K562 (cell line): ENCODE measurements around the gene DPYSL3. TPM values are rescaled to one million over a fixed set of nuclear protein-coding genes. Genes with fewer than 3 reads are reported as not detected.

Experiments used
- ATAC-seq: fragments of 200-7000 bp; cut with Tn5 transposase; 3 replicates; pipeline ENCODE4 v1.9.1; 2020; ENCODE audit warnings: moderate library complexity
- BruUV-seq: library from RNA; stranded (reverse); fragments of 400-500 nt; replicated peaks from 2 replicates; lab custom pipeline; 2021; lab: Mats Ljungman, UMichigan
- CTCF ChIA-PET: fragments of 300-600 bp; formaldehyde crosslinking; extraction: SDS; loops from one replicate; lab custom pipeline; 2021; ENCODE audit warnings: low intra/inter-chr PET ratio; lab: Yijun Ruan, JAX
- POLR2A ChIA-PET: fragments of 300-600, 350-650 bp; sonication (Branson Sonifier 250); formaldehyde crosslinking; extraction: SDS; loops from one replicate; lab custom pipeline; 2021; ENCODE audit warnings: antibody characterized with exemption, inconsistent platforms; lab: Yijun Ruan, JAX
- DNase-seq, 4 experiments: peaks; one replicate each; pipeline versions ENCODE4 v3.0.0 to v3.0.0-alpha.2; 2011 to 2018; ENCODE audit warnings: low spot score in 3 of 4, mixed read lengths in 3 of 4; ENCODE audit errors: extremely low read depth in 1 of 4
- FAIRE-seq: peaks from 2 replicates; lab custom pipeline; 2011; peaks lifted over from hg19 to GRCh38; lab: Jason Lieb, UNC
- H2AFZ ChIP-seq: 2 replicates; pipeline ENCODE4 v1.6.0; 2011; ENCODE audit warnings: low read depth, low read length, control low read depth, inconsistent platforms
- H3K27ac ChIP-seq: fragments of 200-600 bp; 3 replicates; pipeline ENCODE4 v1.8.0; 2011; ENCODE audit warnings: low read depth, mild to moderate bottlenecking, control low read depth, inconsistent platforms, low read length, moderate library complexity, mixed read lengths; ENCODE audit errors: extremely low read depth
- H3K27me3 ChIP-seq, 2 experiments: fragments of 300-600 bp in 1 of 2; 2 replicates in 1 of 2; 3 replicates in 1 of 2; pipeline versions ENCODE4 v1.6.0 to v1.8.0; 2011; ENCODE audit warnings: inconsistent platforms in 2 of 2, low read length in 2 of 2, mild to moderate bottlenecking in 1 of 2, mixed read lengths in 1 of 2, moderate library complexity in 1 of 2; ENCODE audit not compliant: control insufficient read depth in 2 of 2, insufficient read depth in 2 of 2
- H3K36me3 ChIP-seq: fragments of 300-600 bp; 3 replicates; pipeline ENCODE4 v1.8.0; 2011; ENCODE audit warnings: mild to moderate bottlenecking, low read length, inconsistent platforms; ENCODE audit not compliant: control insufficient read depth, insufficient read depth
- H3K4me1 ChIP-seq, 2 experiments: fragments of 200-600 bp in 1 of 2; replicated peaks in 1 of 2; 2 replicates in 1 of 2; 3 replicates in 1 of 2; pipeline versions ENCODE4 v1.5.1 to v1.8.0; 2011; ENCODE audit warnings: inconsistent platforms in 2 of 2, low read length in 2 of 2, mild to moderate bottlenecking in 1 of 2, mixed read lengths in 1 of 2, moderate library complexity in 1 of 2; ENCODE audit not compliant: control insufficient read depth in 2 of 2, insufficient read depth in 2 of 2
- H3K4me2 ChIP-seq: 2 replicates; pipeline ENCODE4 v1.6.1; 2011; ENCODE audit warnings: low read length, control low read depth, inconsistent platforms, mixed read lengths; ENCODE audit not compliant: insufficient read depth
- H3K4me3 ChIP-seq: fragments of 200-600 bp; sonication (generic), shearing (Covaris generic); 2 replicates; pipeline ENCODE4 v1.5.1; 2016; ENCODE audit warnings: control low read depth, inconsistent platforms
- H3K79me2 ChIP-seq: fragments of 200-600 bp; 3 replicates; pipeline ENCODE4 v1.8.0; 2011; ENCODE audit warnings: low read length, inconsistent platforms; ENCODE audit not compliant: control insufficient read depth, insufficient read depth
- H3K9ac ChIP-seq, 2 experiments: 2 replicates each; pipeline versions ENCODE4 v1.6.0 to v1.6.1; 2011; ENCODE audit warnings: low read depth in 2 of 2, low read length in 2 of 2, control low read depth in 1 of 2, inconsistent platforms in 1 of 2, mild to moderate bottlenecking in 1 of 2, mixed read lengths in 1 of 2; ENCODE audit not compliant: insufficient read depth in 1 of 2
- H3K9me1 ChIP-seq: one replicate; pipeline ENCODE4 v1.6.0; 2011; ENCODE audit warnings: inconsistent platforms, mild to moderate bottlenecking, low read length, moderate library complexity; ENCODE audit not compliant: control insufficient read depth, insufficient read depth
- H3K9me3 ChIP-seq: replicated peaks from 2 replicates; pipeline ENCODE4 v1.5.1; 2011; ENCODE audit warnings: low read depth, low read length, inconsistent platforms; ENCODE audit not compliant: control insufficient read depth, insufficient read depth
- H4K20me1 ChIP-seq: replicated peaks from 2 replicates; pipeline ENCODE4 v1.6.1; 2011; ENCODE audit warnings: low read length, inconsistent platforms, mixed read lengths; ENCODE audit not compliant: control insufficient read depth, insufficient read depth
- ARNT ChIP-seq, 2 experiments: fragments of 450-650 bp; IDR thresholded peaks; 2 replicates each; pipeline ENCODE4 v1.6.1; 2016; ENCODE audit warnings: mild to moderate bottlenecking in 1 of 2
- CBX5 ChIP-seq: IDR thresholded peaks from 2 replicates; pipeline ENCODE4 v1.6.1; 2014; ENCODE audit warnings: low read depth, borderline replicate concordance
- E4F1 ChIP-seq: fragments of 250-450 bp; sonication (Bioruptor Pico); IDR thresholded peaks from 2 replicates; pipeline ENCODE4 v1.5.0; 2021; ENCODE audit warnings: mild to moderate bottlenecking, borderline replicate concordance
- RB1 ChIP-seq: fragments of 450-650 bp; IDR thresholded peaks from 2 replicates; pipeline ENCODE4 v1.6.1; 2017; ENCODE audit warnings: low read depth, mild to moderate bottlenecking
- YY1 ChIP-seq, 3 experiments: IDR thresholded peaks; 2 replicates each; pipeline ENCODE4 v1.6.1; 2011; ENCODE audit warnings: low read length in 2 of 3, mild to moderate bottlenecking in 2 of 3, moderate library complexity in 2 of 3, borderline replicate concordance in 1 of 3, control low read depth in 1 of 3, low read depth in 1 of 3; ENCODE audit not compliant: insufficient read depth in 3 of 3, insufficient replicate concordance in 2 of 3, control insufficient read depth in 1 of 3, insufficient read length in 1 of 3; ENCODE audit errors: extremely low read depth in 1 of 3
- ZBTB43 ChIP-seq: sonication (generic); formaldehyde crosslinking; IDR thresholded peaks from 2 replicates; pipeline ENCODE4 v1.8.0; 2023; ENCODE audit warnings: mild to moderate bottlenecking, missing genetic modification reagents
- ZKSCAN3 ChIP-seq: fragments of 250-450 bp; sonication (Bioruptor Pico); IDR thresholded peaks from 2 replicates; pipeline ENCODE4 v1.4.0; 2020
- ZNF124 ChIP-seq: sonication (generic); formaldehyde crosslinking; IDR thresholded peaks from 2 replicates; pipeline ENCODE4 v1.8.1; 2022; ENCODE audit warnings: missing genetic modification reagents
- ZNF436 ChIP-seq: fragments of 250-450, 450-650 bp; sonication (Bioruptor Pico); formaldehyde crosslinking; IDR thresholded peaks from 2 replicates; pipeline ENCODE4 v1.7.0; 2020; ENCODE audit warnings: mild to moderate bottlenecking
- ZNF830 ChIP-seq: fragments of 250-450 bp; sonication (Bioruptor Pico); IDR thresholded peaks from 2 replicates; pipeline ENCODE4 v1.5.0; 2021; ENCODE audit warnings: mild to moderate bottlenecking
- WGBS: fragments of 100-300 bp; shearing (Covaris generic); methylation state at CpG from one replicate; pipeline ENCODE4 v1.1.6; 2016; ENCODE audit warnings: low coverage, mixed read lengths; ENCODE audit not compliant: insufficient coverage; ENCODE audit errors: missing lambda C conversion rate; 5-methylcytosine and 5-hydroxymethylcytosine counted together
- in situ Hi-C: fragments of 300-500 bp; cut with MboI; formaldehyde crosslinking; loops from 4 replicates; pipeline ENCODE4 v1.15.0; 2018; ENCODE audit warnings: inconsistent platforms, mixed read lengths
- intact Hi-C: fragments of 100-400 bp; cut with micrococcal nuclease; formaldehyde crosslinking; loops from 2 replicates; pipeline ENCODE4 v1.14.2; 2022
- polyA plus RNA-seq, 8 experiments: library from polyadenylated mRNA; depleted of rRNA in 4 of 8; stranded (reverse) in 5 of 8; unstranded in 3 of 8; fragments of >200 nt; fragmentation: Nextera tagmentation in 2 of 8; fragmentation: Illumina TruSeq in 1 of 8; extraction: Ambion mirVana in 2 of 8; extraction: Trizol in 1 of 8; gene quantifications; 2 replicates each; pipeline versions ENCODE4 v1.2.1 to v1.2.3, GENCODE V29; 2011 to 2014; ENCODE audit warnings: inconsistent platforms in 1 of 8, missing spikeins in 1 of 8
- total RNA-seq, 7 experiments: library from RNA; depleted of rRNA in 6 of 7; stranded (reverse); fragments of >200 nt in 6 of 7; fragmentation: Illumina TruSeq in 2 of 7; extraction: Trizol in 2 of 7; gene quantifications; 2 replicates each; pipeline versions ENCODE4 v1.2.1 to v1.2.3, GENCODE V29; 2011 to 2021; ENCODE audit warnings: low replicate concordance in 1 of 7
- TF ChIP-seq, protein P1 (sequence below): sonication (generic); formaldehyde crosslinking; IDR thresholded peaks from 2 replicates; pipeline ENCODE4 v1.9.0; 2022; ENCODE audit warnings: mild to moderate bottlenecking, missing genetic modification reagents
- TF ChIP-seq, protein P2 (sequence below): fragments of 250-450 bp; sonication (Bioruptor Pico); IDR thresholded peaks from 2 replicates; pipeline ENCODE4 v1.4.0; 2020; ENCODE audit warnings: mild to moderate bottlenecking, moderate library complexity, borderline replicate concordance
- TF ChIP-seq, protein P3 (sequence below): fragments of 250-450 bp; sonication (Bioruptor Pico); IDR thresholded peaks from 2 replicates; pipeline ENCODE4 v1.6.1; 2021; ENCODE audit warnings: mild to moderate bottlenecking
- TF ChIP-seq, protein P4 (sequence below): sonication (generic); formaldehyde crosslinking; IDR thresholded peaks from 2 replicates; pipeline ENCODE4 v1.8.0; 2022; ENCODE audit warnings: missing genetic modification reagents, mild to moderate bottlenecking, moderate library complexity, borderline replicate concordance

Gene DPYSL3
- total and polyA plus RNA-seq, 9 of the 15 experiments (the other 6 are each of a cell fraction or from before 2014, with no cell fraction given) = 0.07 to 0.55 TPM; not detected in 7

DNA sequence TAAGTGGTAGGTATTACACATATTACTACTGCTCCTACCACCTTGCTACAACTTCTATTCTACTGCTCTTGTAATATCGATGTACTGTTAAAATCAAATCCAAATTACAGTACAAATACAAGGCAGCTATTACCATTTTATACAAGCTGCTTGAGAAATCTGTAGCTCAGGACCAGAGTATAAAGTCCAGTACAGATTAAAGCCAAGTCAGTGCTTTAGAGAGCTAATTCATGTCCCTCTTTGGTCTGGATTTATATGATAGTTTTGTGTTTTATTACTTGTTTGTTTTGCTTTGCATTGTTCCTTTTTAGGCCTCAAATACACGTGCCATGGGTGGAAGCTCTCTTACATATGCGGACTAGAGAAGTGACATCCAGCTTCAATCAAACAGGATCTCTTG lies 75.8 kb downstream of the DPYSL3 start:
- Histone ChIP-seq H3K36me3 (no peaks in the 10 kb centered on the region), H3K27ac (no peak overlapping the region), H3K4me1 (no peaks in the 10 kb centered on the region), H3K9me3 (no peaks in the 10 kb centered on the region), H4K20me1 (no peaks in the 10 kb centered on the region), H2AFZ (no peak overlapping the region), H3K4me3 (no peak overlapping the region), H3K27me3 (no peaks in the 10 kb centered on the region), H3K9ac (no peak overlapping the region), H3K9me1 (no peaks in the 10 kb centered on the region), H3K4me2 (no peak overlapping the region), H3K79me2 (no peaks in the 10 kb centered on the region)
- no peak for ATAC-seq
- intact Hi-C loops (no loop called here), in situ Hi-C loops (no loop called here)
- WGBS = 4% methylated on average over 3 of the region's 3 CpGs
- BruUV-seq = no TSS peak
- no peak for DNase-seq
- POLR2A ChIA-PET = no interaction called here
- FAIRE-seq = no peak
- CTCF ChIA-PET = no interaction called here
- TF ChIP-seq RB1 (no peak), ZNF830 (CRISPR knock-in tag) (no peak), ZKSCAN3 (no peak), CBX5 (no peak), ZNF436 (no peak), ARNT (IDR thresholded peaks at IDR 0.05) (no peak), ZNF124 (CRISPR knock-in tag) (no peak), E4F1 (no peak), ZBTB43 (CRISPR knock-in tag) (no peak), YY1 (IDR thresholded peaks at IDR 0.05; ENCODE audit: borderline replicate concordance in 1 of 3, control insufficient read depth in 1 of 3, extremely low read depth in 1 of 3, insufficient read depth in 3 of 3, insufficient read length in 1 of 3, insufficient replicate concordance in 2 of 3, low read depth in 1 of 3, low read length in 2 of 3) (no peak)
- TF ChIP-seq, protein P1, sequence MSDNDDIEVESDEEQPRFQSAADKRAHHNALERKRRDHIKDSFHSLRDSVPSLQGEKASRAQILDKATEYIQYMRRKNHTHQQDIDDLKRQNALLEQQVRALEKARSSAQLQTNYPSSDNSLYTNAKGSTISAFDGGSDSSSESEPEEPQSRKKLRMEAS = no peak
- TF ChIP-seq, protein P2, sequence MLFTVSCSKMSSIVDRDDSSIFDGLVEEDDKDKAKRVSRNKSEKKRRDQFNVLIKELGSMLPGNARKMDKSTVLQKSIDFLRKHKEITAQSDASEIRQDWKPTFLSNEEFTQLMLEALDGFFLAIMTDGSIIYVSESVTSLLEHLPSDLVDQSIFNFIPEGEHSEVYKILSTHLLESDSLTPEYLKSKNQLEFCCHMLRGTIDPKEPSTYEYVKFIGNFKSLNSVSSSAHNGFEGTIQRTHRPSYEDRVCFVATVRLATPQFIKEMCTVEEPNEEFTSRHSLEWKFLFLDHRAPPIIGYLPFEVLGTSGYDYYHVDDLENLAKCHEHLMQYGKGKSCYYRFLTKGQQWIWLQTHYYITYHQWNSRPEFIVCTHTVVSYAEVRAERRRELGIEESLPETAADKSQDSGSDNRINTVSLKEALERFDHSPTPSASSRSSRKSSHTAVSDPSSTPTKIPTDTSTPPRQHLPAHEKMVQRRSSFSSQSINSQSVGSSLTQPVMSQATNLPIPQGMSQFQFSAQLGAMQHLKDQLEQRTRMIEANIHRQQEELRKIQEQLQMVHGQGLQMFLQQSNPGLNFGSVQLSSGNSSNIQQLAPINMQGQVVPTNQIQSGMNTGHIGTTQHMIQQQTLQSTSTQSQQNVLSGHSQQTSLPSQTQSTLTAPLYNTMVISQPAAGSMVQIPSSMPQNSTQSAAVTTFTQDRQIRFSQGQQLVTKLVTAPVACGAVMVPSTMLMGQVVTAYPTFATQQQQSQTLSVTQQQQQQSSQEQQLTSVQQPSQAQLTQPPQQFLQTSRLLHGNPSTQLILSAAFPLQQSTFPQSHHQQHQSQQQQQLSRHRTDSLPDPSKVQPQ (CRISPR knock-in tag) = no peak
- TF ChIP-seq, protein P3, sequence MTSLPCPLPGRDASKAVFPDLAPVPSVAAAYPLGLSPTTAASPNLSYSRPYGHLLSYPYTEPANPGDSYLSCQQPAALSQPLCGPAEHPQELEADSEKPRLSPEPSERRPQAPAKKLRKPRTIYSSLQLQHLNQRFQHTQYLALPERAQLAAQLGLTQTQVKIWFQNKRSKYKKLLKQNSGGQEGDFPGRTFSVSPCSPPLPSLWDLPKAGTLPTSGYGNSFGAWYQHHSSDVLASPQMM (CRISPR knock-in tag) = no peak
- TF ChIP-seq, protein P4, sequence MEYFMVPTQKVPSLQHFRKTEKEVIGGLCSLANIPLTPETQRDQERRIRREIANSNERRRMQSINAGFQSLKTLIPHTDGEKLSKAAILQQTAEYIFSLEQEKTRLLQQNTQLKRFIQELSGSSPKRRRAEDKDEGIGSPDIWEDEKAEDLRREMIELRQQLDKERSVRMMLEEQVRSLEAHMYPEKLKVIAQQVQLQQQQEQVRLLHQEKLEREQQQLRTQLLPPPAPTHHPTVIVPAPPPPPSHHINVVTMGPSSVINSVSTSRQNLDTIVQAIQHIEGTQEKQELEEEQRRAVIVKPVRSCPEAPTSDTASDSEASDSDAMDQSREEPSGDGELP (CRISPR knock-in tag) = no peak
